Astrocyte (in vitro differentiated cells and primary cell): Measurements from ENCODE around the gene IL20RB. TPM values are rescaled to one million over a fixed set of nuclear protein-coding genes. Genes with fewer than 3 reads are reported as not detected.
"Not testable (repeated sequence)": the region's sequence is repeated elsewhere in the genome, so short reads cannot be mapped to it uniquely, and the experiment has no call there.

Experiments
- DNase-seq: peaks from one replicate; pipeline ENCODE4 v3.0.0-alpha.2; 2010; ENCODE audit warnings: low read depth
- FAIRE-seq: peaks from 2 replicates; lab custom pipeline; 2011; peaks lifted over from hg19 to GRCh38; lab: Jason Lieb, UNC
- H2AFZ ChIP-seq: 2 replicates; pipeline ENCODE4 v1.6.0; 2012; ENCODE audit warnings: low read depth, low read length, inconsistent platforms
- H3K27ac ChIP-seq: 2 replicates; pipeline ENCODE4 v1.5.1; 2011; ENCODE audit warnings: low read depth, low read length, inconsistent platforms
- H3K27me3 ChIP-seq: 2 replicates; pipeline ENCODE4 v1.6.0; 2011; ENCODE audit warnings: low read length, inconsistent platforms; ENCODE audit not compliant: insufficient read depth
- H3K36me3 ChIP-seq: 2 replicates; pipeline ENCODE4 v1.5.1; 2011; ENCODE audit warnings: low read length, inconsistent platforms; ENCODE audit not compliant: insufficient read depth
- H3K4me1 ChIP-seq: 2 replicates; pipeline ENCODE4 v1.5.1; 2011; ENCODE audit warnings: low read length, inconsistent platforms; ENCODE audit not compliant: insufficient read depth
- H3K4me2 ChIP-seq: 2 replicates; pipeline ENCODE4 v1.6.0; 2012; ENCODE audit warnings: low read length, inconsistent platforms
- H3K4me3 ChIP-seq: 2 replicates; pipeline ENCODE4 v1.5.1; 2011; ENCODE audit warnings: low read depth, mild to moderate bottlenecking, low read length, inconsistent platforms; ENCODE audit not compliant: insufficient read depth
- H3K79me2 ChIP-seq: 2 replicates; pipeline ENCODE4 v1.6.0; 2012; ENCODE audit warnings: mild to moderate bottlenecking, low read length, inconsistent platforms; ENCODE audit not compliant: insufficient read depth
- H3K9ac ChIP-seq: 2 replicates; pipeline ENCODE4 v1.6.0; 2012; ENCODE audit warnings: mild to moderate bottlenecking, low read length, inconsistent platforms
- H3K9me3 ChIP-seq: 2 replicates; pipeline ENCODE4 v1.5.1; 2012; ENCODE audit warnings: low read depth, mild to moderate bottlenecking, low read length, inconsistent platforms; ENCODE audit not compliant: insufficient read depth
- H4K20me1 ChIP-seq: 2 replicates; pipeline ENCODE4 v1.6.0; 2012; ENCODE audit warnings: low read length, inconsistent platforms; ENCODE audit not compliant: insufficient read depth
- H3K27ac Mint-ChIP-seq: one replicate; pipeline ENCODE4 v1.8.0; 2021; ENCODE audit warnings: mild to moderate bottlenecking, mixed read lengths; ENCODE audit not compliant: unreplicated experiment
- H3K27me3 Mint-ChIP-seq: one replicate; pipeline ENCODE4 v1.8.0; 2021; ENCODE audit warnings: low read depth, mixed read lengths; ENCODE audit not compliant: unreplicated experiment
- H3K36me3 Mint-ChIP-seq: one replicate; pipeline ENCODE4 v1.8.0; 2021; ENCODE audit warnings: low read depth, mixed read lengths; ENCODE audit not compliant: unreplicated experiment
- H3K4me1 Mint-ChIP-seq: one replicate; pipeline ENCODE4 v1.8.0; 2021; ENCODE audit warnings: low read depth, mixed read lengths; ENCODE audit not compliant: unreplicated experiment
- H3K4me3 Mint-ChIP-seq: one replicate; pipeline ENCODE4 v1.8.0; 2021; ENCODE audit warnings: mild to moderate bottlenecking, moderate library complexity, mixed read lengths; ENCODE audit not compliant: unreplicated experiment
- H3K9me3 Mint-ChIP-seq: one replicate; pipeline ENCODE4 v1.8.0; 2021; ENCODE audit warnings: mild to moderate bottlenecking, mixed read lengths; ENCODE audit not compliant: unreplicated experiment
- CTCF ChIP-seq: IDR thresholded peaks from 2 replicates; pipeline ENCODE4 v1.5.1; 2011; ENCODE audit warnings: low read depth, mild to moderate bottlenecking, inconsistent platforms, low read length, moderate library complexity; ENCODE audit not compliant: insufficient read depth
- EZH2 ChIP-seq: IDR thresholded peaks from 2 replicates; pipeline ENCODE4 v1.6.1; 2012; ENCODE audit warnings: mild to moderate bottlenecking, low read length, inconsistent platforms; ENCODE audit not compliant: insufficient read depth
- total RNA-seq: library from RNA; stranded (reverse); gene quantifications from 2 replicates; pipeline ENCODE4 v1.2.1, GENCODE V29; 2021

Gene IL20RB
- total RNA-seq, 1 donor from 2014 or later: 22.0 TPM

GRCh38 chr3:137011153-137011552, 53.4 kb downstream of the IL20RB start:
- Histone ChIP-seq H3K4me3 (no peak overlapping the region), H3K9me3 (no peaks in the 10 kb centered on the region), H3K9ac (no peak overlapping the region), H3K27ac (no peak overlapping the region), H3K79me2 (no peaks in the 10 kb centered on the region), H4K20me1 (no peaks in the 10 kb centered on the region), H3K4me1 (peaks cover 11% of the 10 kb centered on the region), H3K27me3 (no peaks in the 10 kb centered on the region), H3K4me2 (no peak overlapping the region), H3K36me3 (no peaks in the 10 kb centered on the region), H2AFZ (no peak overlapping the region)
- Mint-ChIP-seq H3K27me3 (no peaks in the 10 kb centered on the region), H3K4me1 (peaks cover 17% of the 10 kb centered on the region), H3K4me3 (no peak overlapping the region), H3K9me3 (peaks cover 2% of the 10 kb centered on the region), H3K36me3 (peaks cover 20% of the 10 kb centered on the region), H3K27ac (peak overlapping the region; percentile 79)
- DNase-seq (no peak), FAIRE-seq (no peak)
- no peak for TF ChIP-seq EZH2
- no peak for TF ChIP-seq CTCF

- peak overlapping the region; percentile 34 for H3K4me3 Mint-ChIP-seq
- H3K27me3 Mint-ChIP-seq: no peaks in the 10 kb centered on the region
- Histone ChIP-seq H3K4me1 (peaks cover 11% of the 10 kb centered on the region), H3K36me3 (no peaks in the 10 kb centered on the region), H3K27me3 (no peaks in the 10 kb centered on the region), H2AFZ (no peak overlapping the region), H3K4me2 (peak overlapping the region; percentile 40), H3K79me2 (no peaks in the 10 kb centered on the region), H4K20me1 (no peaks in the 10 kb centered on the region), H3K4me3 (no peak overlapping the region), H3K9me3 (no peaks in the 10 kb centered on the region), H3K9ac (no peak overlapping the region), H3K27ac (no peak overlapping the region)
- DNase-seq: peak; percentile 60
- TF ChIP-seq CTCF (no peak), EZH2 (no peak)
- H3K4me1 Mint-ChIP-seq: peaks cover 17% of the 10 kb centered on the region
- H3K36me3 Mint-ChIP-seq: peaks cover 20% of the 10 kb centered on the region
- FAIRE-seq: no peak
- peaks cover 2% of the 10 kb centered on the region for H3K9me3 Mint-ChIP-seq
- H3K27ac Mint-ChIP-seq: peak overlapping the region; percentile 79
These were observed 54.3 kb downstream of the IL20RB start for GRCh38 chr3:137012097-137012501.

- Histone ChIP-seq H3K79me2 (no peaks in the 10 kb centered on the region), H3K4me2 (peak overlapping the region; percentile 87), H3K9me3 (no peaks in the 10 kb centered on the region), H2AFZ (peak overlapping the region; percentile 85), H3K27ac (no peak overlapping the region), H3K4me1 (peaks cover 11% of the 10 kb centered on the region), H3K4me3 (peak overlapping the region; percentile 65), H4K20me1 (no peaks in the 10 kb centered on the region), H3K9ac (peak overlapping the region; percentile 77), H3K36me3 (no peaks in the 10 kb centered on the region), H3K27me3 (no peaks in the 10 kb centered on the region)
- peaks cover 17% of the 10 kb centered on the region for H3K36me3 Mint-ChIP-seq
- no peaks in the 10 kb centered on the region for H3K27me3 Mint-ChIP-seq
- TF ChIP-seq CTCF: peak; percentile 90
- no peak for TF ChIP-seq EZH2
- DNase-seq: peak; percentile 56
- H3K27ac Mint-ChIP-seq: peak overlapping the region; percentile 62
- peak; percentile 78 for FAIRE-seq
- no peak overlapping the region for H3K4me3 Mint-ChIP-seq
- H3K4me1 Mint-ChIP-seq: peaks cover 15% of the 10 kb centered on the region
- H3K9me3 Mint-ChIP-seq: peaks cover 2% of the 10 kb centered on the region
These were observed 56.3 kb downstream of the IL20RB start for GRCh38 chr3:137013951-137014688.

- H3K4me2 ChIP-seq, H3K4me1 Mint-ChIP-seq, H3K9me3 Mint-ChIP-seq, H3K36me3 Mint-ChIP-seq, H3K4me1 ChIP-seq, H3K27me3 ChIP-seq, DNase-seq, H3K27ac ChIP-seq, H3K4me3 Mint-ChIP-seq, H4K20me1 ChIP-seq, H3K79me2 ChIP-seq, H3K9me3 ChIP-seq, H3K9ac ChIP-seq, H2AFZ ChIP-seq, H3K4me3 ChIP-seq, H3K27me3 Mint-ChIP-seq, FAIRE-seq, H3K36me3 ChIP-seq, H3K27ac Mint-ChIP-seq: not testable (repeated sequence)
These were observed 59.5 kb downstream of the IL20RB start for GRCh38 chr3:137017316-137017715.
